ENCODE measurements around the gene CFAP73.

The CFAP73 gene

GRCh38 chr12:113167868-113168267 lies 18.3 kb downstream of the CFAP73 start:
- no peak for TF ChIP-seq CTCF (IDR thresholded peaks at IDR 0.05; ENCODE audit: low read depth, low read length)
- no peak for DNase-seq (ENCODE audit: extremely low read depth, low read depth)

- TF ChIP-seq CTCF (IDR thresholded peaks at IDR 0.05; ENCODE audit: low read depth, low read length) = no peak
- DNase-seq (ENCODE audit: extremely low read depth, low read depth) = no peak
These were observed 20.2 kb downstream of the CFAP73 start for GRCh38 chr12:113169697-113170096.

GRCh38 chr12:113170457-113170856 lies 20.9 kb downstream of the CFAP73 start:
- no peak for DNase-seq (ENCODE audit: extremely low read depth, low read depth)
- no peak for TF ChIP-seq CTCF (IDR thresholded peaks at IDR 0.05; ENCODE audit: low read depth, low read length)

GRCh38 chr12:113170926-113171325 lies 21.4 kb downstream of the CFAP73 start:
- TF ChIP-seq CTCF (IDR thresholded peaks at IDR 0.05; ENCODE audit: low read depth, low read length) = no peak
- no peak for DNase-seq (ENCODE audit: extremely low read depth, low read depth)

- no peak for DNase-seq (ENCODE audit: extremely low read depth, low read depth)
- no peak for TF ChIP-seq CTCF (IDR thresholded peaks at IDR 0.05; ENCODE audit: low read depth, low read length)
These were observed 22.0 kb downstream of the CFAP73 start for GRCh38 chr12:113171543-113171942.

GRCh38 chr12:113172185-113172584 lies 22.7 kb downstream of the CFAP73 start:
- TF ChIP-seq CTCF (IDR thresholded peaks at IDR 0.05; ENCODE audit: low read depth, low read length) = no peak

GRCh38 chr12:113173081-113173698 lies 23.7 kb downstream of the CFAP73 start:
- DNase-seq (ENCODE audit: extremely low read depth, low read depth) = no peak
- TF ChIP-seq CTCF (IDR thresholded peaks at IDR 0.05; ENCODE audit: low read depth, low read length) = no peak

More at GRCh38 chr12:113172185-113172584, 22.7 kb downstream of the CFAP73 start:
- DNase-seq (ENCODE audit: extremely low read depth, low read depth) = no peak
